Measurements from ENCODE around the gene GDI1. TPM values are rescaled to one million over a fixed set of nuclear protein-coding genes. Genes with fewer than 3 reads are reported as not detected.

The GDI1 gene
- total RNA-seq, 1 experiment from 2014 or later: 137 TPM

DNA sequence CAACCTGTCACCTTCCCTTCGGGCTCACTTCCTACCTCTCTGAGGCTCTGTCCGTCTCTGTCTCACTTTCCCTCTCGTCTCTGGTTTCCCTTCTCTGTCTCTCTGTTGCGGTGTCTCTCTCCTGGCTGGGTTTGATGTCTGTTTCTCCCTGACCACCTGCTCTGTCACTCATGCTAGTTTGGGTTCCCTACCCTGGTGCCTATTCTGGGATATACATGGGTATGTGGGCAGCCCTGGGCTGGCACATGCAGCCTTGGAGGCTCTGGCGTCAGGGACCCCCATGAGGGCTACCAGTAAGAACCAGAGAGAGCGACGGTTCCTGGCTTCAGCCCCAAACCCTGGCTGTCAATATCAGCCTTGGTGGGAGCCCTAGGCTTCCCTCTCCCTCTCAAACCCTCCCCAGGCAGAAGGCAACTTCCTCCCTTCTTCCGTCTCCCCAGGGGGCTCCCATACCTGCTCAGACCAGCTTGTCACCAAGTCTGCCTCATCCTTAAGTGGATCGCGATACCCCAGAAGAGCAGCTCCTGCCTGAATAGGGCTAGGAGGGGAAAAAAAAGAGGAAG is 28.2 kb upstream of the GDI1 start:
- no peaks in the 10 kb centered on the region for H3K27me3 ChIP-seq (replicated peaks; ENCODE audit: insufficient read depth, low read depth, low read length, poor library complexity)
- DNase-seq (ENCODE audit: low spot score): no peak
- no peaks in the 10 kb centered on the region for H3K4me1 ChIP-seq (ENCODE audit: insufficient read depth, low read length, poor library complexity, severe bottlenecking)
- H3K4me3 ChIP-seq (ENCODE audit: low read depth, low read length, poor library complexity, severe bottlenecking): no peak overlapping the region
- intact Hi-C loops (cut with micrococcal nuclease; ENCODE audit: unreplicated experiment): no loop called here
- TF ChIP-seq EZH2 (IDR thresholded peaks at IDR 0.05; ENCODE audit: borderline replicate concordance, low read depth, low read length, poor library complexity, severe bottlenecking): no peak
- no peak for TF ChIP-seq CTCF (conservative IDR thresholded peaks at IDR 0.05; ENCODE audit: low read depth, low read length)
- no peaks in the 10 kb centered on the region for H3K36me3 ChIP-seq (ENCODE audit: insufficient read depth, low read length, poor library complexity, severe bottlenecking)
- H3K27ac ChIP-seq (ENCODE audit: low read depth, low read length, poor library complexity, severe bottlenecking): no peak overlapping the region
- ChIA-PET POLR2A (ENCODE audit: low non-redundant PET) (no interaction called here), CTCF (no interaction called here)
- no TSS peak for BruUV-seq (replicated peaks)
- H3K9me3 ChIP-seq (ENCODE audit: low read depth, low read length, poor library complexity, severe bottlenecking): no peaks in the 10 kb centered on the region

- BruUV-seq (replicated peaks): no TSS peak
- no peaks in the 10 kb centered on the region for H3K27me3 ChIP-seq (replicated peaks; ENCODE audit: insufficient read depth, low read depth, low read length, poor library complexity)
- H3K4me3 ChIP-seq (ENCODE audit: low read depth, low read length, poor library complexity, severe bottlenecking): no peak within 1 kb of the TSS
- intact Hi-C loops (cut with micrococcal nuclease; ENCODE audit: unreplicated experiment): no loop called here
- POLR2A ChIA-PET (ENCODE audit: low non-redundant PET): no interaction called here
- CTCF ChIA-PET: no interaction called here
- H3K4me1 ChIP-seq (ENCODE audit: insufficient read depth, low read length, poor library complexity, severe bottlenecking): no peaks in the 10 kb centered on the region
- H3K27ac ChIP-seq (ENCODE audit: low read depth, low read length, poor library complexity, severe bottlenecking): no peak within 1 kb of the TSS
- H3K36me3 ChIP-seq (ENCODE audit: insufficient read depth, low read length, poor library complexity, severe bottlenecking): no peaks in the 10 kb centered on the region
- no peak for DNase-seq (ENCODE audit: low spot score)
- TF ChIP-seq EZH2 (IDR thresholded peaks at IDR 0.05; ENCODE audit: borderline replicate concordance, low read depth, low read length, poor library complexity, severe bottlenecking) (no peak), CTCF (conservative IDR thresholded peaks at IDR 0.05; ENCODE audit: low read depth, low read length) (no peak)
- H3K9me3 ChIP-seq (ENCODE audit: low read depth, low read length, poor library complexity, severe bottlenecking): no peaks in the 10 kb centered on the region
Observed at GRCh38 chrX:154409222-154409871, 27.6 kb upstream of the GDI1 start, which contains the start of gene DNASE1L1. Gene DNASE1L1 (minus strand): TSS chrX:154409254. CDS start chrX:154405568, 3,686 bp downstream.

DNA sequence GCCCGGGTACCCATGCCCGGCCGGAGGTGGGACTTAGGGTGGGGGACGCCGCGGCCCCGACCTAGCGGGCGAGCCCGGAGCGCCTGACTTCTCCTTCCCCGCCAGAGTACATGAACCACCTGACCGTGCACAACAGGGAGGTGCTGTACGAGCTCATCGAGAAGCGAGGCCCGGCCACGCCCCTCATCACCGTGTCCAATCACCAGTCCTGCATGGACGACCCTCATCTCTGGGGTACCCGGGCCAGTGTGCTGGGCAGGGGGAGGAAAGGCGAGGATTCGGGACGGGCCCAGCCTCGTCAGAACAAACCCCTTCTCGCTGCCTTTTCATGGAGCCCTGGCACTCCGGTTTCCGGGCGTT is 25.0 kb upstream of the GDI1 start:
- POLR2A ChIA-PET (ENCODE audit: low non-redundant PET): no interaction called here
- TF ChIP-seq EZH2 (IDR thresholded peaks at IDR 0.05; ENCODE audit: borderline replicate concordance, low read depth, low read length, poor library complexity, severe bottlenecking) (no peak), CTCF (conservative IDR thresholded peaks at IDR 0.05; ENCODE audit: low read depth, low read length) (no peak)
- no TSS peak for BruUV-seq (replicated peaks)
- intact Hi-C loops (cut with micrococcal nuclease; ENCODE audit: unreplicated experiment): no loop called here
- H3K4me1 ChIP-seq (ENCODE audit: insufficient read depth, low read length, poor library complexity, severe bottlenecking): no peaks in the 10 kb centered on the region
- peak; percentile 48 for DNase-seq (ENCODE audit: low spot score)
- no peaks in the 10 kb centered on the region for H3K36me3 ChIP-seq (ENCODE audit: insufficient read depth, low read length, poor library complexity, severe bottlenecking)
- peak overlapping the region; percentile 79 for H3K4me3 ChIP-seq (ENCODE audit: low read depth, low read length, poor library complexity, severe bottlenecking)
- no peaks in the 10 kb centered on the region for H3K27me3 ChIP-seq (replicated peaks; ENCODE audit: insufficient read depth, low read depth, low read length, poor library complexity)
- peak overlapping the region; percentile 74 for H3K27ac ChIP-seq (ENCODE audit: low read depth, low read length, poor library complexity, severe bottlenecking)
- CTCF ChIA-PET: no interaction called here
- H3K9me3 ChIP-seq (ENCODE audit: low read depth, low read length, poor library complexity, severe bottlenecking): no peaks in the 10 kb centered on the region

Measured in A673 (cell line).